HFF-Myc (cell line): ENCODE results near the gene ANGPTL2.

Experiments used
- DNase-seq: peaks from one replicate; pipeline ENCODE4 v3.0.0-alpha.2; 2011; ENCODE audit warnings: low read depth; ENCODE audit errors: extremely low read depth
- H3K4me3 ChIP-seq: replicated peaks from 2 replicates; pipeline ENCODE4 v1.5.1; 2011; ENCODE audit warnings: low read depth, mild to moderate bottlenecking, control low read depth, low read length
- TF ChIP-seq, protein P1 (sequence below): IDR thresholded peaks from 2 replicates; pipeline ENCODE4 v1.5.1; 2012; ENCODE audit warnings: mild to moderate bottlenecking, low read depth, low read length, control low read depth; ENCODE audit errors: missing control alignments

ANGPTL2 gene

DNA sequence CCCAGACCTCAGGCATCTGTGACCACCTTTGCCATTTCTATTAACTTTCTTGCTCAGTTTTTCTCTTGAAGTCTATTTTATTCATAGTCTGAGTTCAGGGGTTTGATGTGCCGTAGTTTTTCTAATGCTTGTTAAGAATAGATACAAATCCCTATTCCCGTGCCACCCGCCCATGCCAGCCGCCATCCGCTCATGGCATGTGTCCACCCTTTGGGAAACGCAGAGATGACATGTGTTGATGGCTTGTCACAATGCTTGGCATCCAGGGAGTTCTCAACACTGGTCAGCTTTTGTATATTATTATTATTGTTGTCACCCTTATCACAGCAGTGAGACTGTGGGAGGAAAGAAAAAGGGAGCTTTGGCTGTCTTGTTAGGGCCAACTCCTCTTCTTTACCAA lies 17.3 kb upstream of the ANGPTL2 start:
- TF ChIP-seq, protein P1, sequence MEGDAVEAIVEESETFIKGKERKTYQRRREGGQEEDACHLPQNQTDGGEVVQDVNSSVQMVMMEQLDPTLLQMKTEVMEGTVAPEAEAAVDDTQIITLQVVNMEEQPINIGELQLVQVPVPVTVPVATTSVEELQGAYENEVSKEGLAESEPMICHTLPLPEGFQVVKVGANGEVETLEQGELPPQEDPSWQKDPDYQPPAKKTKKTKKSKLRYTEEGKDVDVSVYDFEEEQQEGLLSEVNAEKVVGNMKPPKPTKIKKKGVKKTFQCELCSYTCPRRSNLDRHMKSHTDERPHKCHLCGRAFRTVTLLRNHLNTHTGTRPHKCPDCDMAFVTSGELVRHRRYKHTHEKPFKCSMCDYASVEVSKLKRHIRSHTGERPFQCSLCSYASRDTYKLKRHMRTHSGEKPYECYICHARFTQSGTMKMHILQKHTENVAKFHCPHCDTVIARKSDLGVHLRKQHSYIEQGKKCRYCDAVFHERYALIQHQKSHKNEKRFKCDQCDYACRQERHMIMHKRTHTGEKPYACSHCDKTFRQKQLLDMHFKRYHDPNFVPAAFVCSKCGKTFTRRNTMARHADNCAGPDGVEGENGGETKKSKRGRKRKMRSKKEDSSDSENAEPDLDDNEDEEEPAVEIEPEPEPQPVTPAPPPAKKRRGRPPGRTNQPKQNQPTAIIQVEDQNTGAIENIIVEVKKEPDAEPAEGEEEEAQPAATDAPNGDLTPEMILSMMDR: no peak
- DNase-seq: no peak
- H3K4me3 ChIP-seq: no peak overlapping the region

DNA sequence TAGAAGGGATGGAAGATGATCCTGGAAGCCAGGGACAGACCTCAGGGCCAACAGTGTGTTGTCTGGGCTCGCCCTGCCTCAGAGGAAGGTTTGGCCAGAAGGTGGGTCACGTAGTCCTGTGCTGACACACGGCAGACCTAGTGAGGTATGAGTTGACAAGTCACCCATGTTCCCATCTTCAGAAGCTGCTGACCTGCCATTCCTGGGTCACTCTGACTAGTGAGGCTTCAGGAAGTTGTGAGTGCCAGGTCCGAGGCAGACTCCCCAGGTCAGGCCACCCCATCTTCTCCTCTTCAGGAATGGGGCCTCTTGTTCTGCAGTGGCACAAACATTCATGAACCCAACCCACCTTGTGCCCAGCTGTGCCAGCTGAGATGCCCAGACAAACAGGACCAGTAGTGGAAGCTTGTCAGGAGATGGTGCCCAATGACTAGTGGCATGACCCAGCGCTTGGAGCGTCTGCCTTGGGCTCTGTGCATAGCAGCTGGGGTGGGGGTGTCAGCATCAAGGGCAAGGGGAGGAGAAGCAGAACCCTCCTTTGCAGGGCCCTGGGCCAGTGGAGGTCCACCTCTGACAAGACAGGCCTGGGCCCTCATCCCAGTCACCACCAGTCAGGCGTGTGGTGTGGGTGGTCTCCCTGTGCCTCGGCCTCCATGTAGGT lies 16.8 kb upstream of the ANGPTL2 start:
- TF ChIP-seq, protein P1: no peak
- H3K4me3 ChIP-seq: no peak overlapping the region
- no peak for DNase-seq

DNA sequence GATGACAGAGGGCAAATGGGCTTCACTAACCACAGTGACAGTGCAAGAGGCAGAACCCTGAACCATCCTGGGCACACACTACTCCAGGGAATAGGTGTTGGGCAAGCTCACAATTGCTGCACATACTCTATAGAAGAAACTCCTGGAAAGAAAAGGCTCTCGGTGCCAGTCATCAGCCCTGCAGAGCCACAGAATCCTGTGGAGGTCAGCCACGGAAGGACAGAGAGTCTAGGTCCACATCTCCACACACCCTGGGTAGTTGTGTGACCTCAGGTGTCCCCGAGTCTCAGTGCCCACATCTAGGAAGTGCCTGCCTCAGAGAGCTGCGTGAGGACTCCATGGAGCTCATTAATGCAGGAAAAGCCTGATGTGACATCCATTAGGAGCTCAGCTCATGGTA lies 16.0 kb upstream of the ANGPTL2 start:
- H3K4me3 ChIP-seq: no peak overlapping the region
- TF ChIP-seq, protein P1: no peak
- DNase-seq: no peak

DNA sequence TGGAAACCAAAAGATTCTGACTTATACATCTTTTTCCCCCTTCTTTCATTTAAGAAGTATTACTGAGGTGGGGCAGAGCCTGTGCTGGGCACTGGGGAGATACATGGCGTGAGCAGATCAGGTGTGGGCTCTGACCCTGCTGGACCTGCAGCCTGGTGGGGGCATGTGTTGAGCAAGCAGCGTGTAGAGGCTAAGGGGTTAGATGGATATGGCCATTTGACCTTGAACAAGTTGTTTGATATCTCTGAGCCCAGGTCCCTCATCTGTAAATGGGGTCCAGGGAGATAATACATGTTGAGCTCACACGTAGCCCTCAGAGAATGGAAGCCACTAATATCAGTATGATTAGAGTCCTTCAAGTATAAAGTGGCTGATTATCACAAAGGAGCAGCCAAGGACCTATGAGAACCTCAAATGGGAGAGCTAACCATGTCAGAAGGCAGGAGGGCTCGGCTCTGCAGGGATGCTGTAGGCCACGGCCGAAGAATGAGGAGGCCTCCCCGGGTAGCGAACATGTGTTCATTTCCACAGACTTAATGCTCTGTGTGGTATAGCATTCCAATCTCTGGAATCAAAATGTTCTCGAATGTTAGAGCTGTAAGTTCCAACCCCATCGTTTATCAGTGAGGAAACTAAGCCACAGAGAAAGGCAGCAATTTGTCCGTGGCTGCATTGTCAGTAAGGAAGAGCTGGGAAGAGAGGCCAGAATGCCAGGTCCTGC lies 15.4 kb upstream of the ANGPTL2 start:
- TF ChIP-seq, protein P1: no peak
- no peak for DNase-seq
- H3K4me3 ChIP-seq: no peak overlapping the region

DNA sequence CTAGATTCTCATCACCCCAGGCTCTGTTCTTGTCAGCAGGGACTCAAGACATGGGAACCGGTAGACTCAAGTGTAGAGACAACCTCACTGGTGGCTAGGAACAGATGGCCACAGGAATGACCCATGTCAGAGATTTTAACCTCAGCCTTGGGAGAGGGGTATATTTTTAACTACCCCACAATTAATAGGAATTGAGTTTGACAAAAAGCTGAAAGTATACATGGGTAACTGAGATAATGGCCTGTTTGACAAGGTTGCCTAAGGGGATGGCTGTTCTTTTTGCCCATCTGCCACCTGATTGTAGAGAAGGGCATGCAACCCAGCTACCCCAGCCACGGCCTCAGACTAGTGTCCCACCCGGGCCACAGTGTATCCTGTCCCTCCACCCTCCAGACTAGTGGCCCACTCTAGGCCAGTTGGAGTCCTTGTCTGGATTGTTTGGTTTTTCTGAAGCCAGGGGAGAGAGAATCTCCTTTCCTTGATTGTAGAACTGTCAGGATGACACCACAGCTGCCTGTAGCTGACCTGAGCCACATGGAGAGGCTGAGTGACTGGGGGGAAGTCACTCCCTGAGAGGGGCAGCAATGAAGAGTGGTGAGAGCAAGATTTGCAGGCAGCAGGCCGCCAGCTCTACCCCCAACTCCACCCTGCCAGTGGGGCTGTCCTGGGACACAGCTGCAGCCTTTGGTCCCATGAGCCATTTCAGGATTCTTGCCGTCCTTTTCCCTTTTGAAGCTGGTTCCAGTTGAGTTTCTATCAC lies 14.6 kb upstream of the ANGPTL2 start:
- no peak overlapping the region for H3K4me3 ChIP-seq
- TF ChIP-seq, protein P1: no peak
- no peak for DNase-seq

DNA sequence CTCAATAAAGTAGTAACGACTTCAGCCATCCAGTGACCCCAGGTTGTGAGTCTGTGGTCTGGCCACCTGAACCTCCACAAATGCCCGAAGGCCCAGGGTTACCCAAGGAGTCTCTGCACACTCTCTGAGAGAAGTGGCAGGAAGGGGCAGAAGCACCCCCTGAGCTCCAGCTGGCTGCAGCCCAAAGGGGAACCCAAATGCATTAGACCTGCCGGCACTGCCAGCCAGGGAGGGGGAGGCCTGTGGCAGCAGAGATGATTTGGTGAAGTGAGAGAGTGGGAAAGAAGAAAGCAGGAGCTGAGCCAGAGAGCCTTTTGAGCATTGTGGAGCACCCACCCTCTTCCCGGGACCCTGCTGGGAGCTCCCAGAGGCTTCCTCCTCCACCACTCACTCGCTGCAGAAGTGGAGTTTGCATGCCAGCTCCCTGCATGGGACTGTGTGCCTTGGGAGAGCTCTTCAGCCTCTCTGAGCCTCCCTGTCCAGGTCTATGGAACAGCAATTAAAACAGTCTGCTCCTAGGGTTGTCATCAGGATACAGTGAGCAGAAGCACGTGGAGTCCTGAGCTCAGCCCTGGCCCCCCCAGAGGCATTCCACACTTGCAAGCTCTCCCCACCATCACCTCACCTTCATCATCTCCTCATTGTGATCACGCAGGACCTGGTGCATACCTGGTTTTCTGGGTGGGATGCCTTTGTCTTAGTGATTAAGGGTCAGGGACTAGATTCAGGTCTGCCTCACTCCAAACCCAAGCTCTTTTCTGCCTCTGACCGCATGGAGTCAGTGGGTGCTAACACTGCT lies 13.8 kb upstream of the ANGPTL2 start:
- DNase-seq: no peak
- TF ChIP-seq, protein P1: no peak
- no peak overlapping the region for H3K4me3 ChIP-seq
